Measurements from ENCODE around the gene ZACN.
"Not testable (repeated sequence)": the region's sequence is repeated elsewhere in the genome, so short reads cannot be mapped to it uniquely, and the experiment has no call there.

Gene ZACN

DNA sequence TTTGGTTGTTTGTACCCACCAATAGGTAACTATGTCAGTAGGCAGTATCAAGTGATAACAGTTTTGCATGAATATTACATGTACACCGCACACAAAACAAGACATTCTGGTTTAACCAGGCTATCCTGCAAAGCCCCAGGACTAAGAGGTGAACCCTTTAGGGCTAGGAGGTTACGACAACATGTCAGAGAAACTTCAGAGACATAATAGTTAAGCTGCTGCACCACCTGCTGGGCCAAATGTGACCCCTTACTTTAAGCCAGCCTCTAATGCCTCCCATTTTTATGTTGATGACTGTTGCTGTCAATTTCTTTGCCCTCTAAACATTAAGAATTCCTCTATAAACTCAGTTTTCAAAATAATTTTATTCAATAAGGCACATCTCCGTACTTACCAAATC, 22.1 kb upstream of the ZACN start:
- H3K4me3 ChIP-seq (ENCODE audit: low read depth, low read length): no peak overlapping the region
- peaks cover 88% of the 10 kb centered on the region for H3K36me3 ChIP-seq (ENCODE audit: control insufficient read depth, insufficient read depth, low read length)
- no peaks in the 10 kb centered on the region for H3K9me3 ChIP-seq (ENCODE audit: control insufficient read depth, insufficient read depth, low read depth, low read length)
- no peak overlapping the region for H3K27ac ChIP-seq (ENCODE audit: low read depth, low read length)
- H3K27me3 ChIP-seq (ENCODE audit: control insufficient read depth, insufficient read depth, low read length): no peaks in the 10 kb centered on the region
- no peak overlapping the region for H3K9ac ChIP-seq (ENCODE audit: low read length)
- 0 out of 2 replicates have a peak, but pooled peaks cover 3% of the 10 kb centered on the region for H3K4me1 ChIP-seq (ENCODE audit: control insufficient read depth, insufficient read depth, low read length)

GRCh38 chr17:76058264-76058663, 20.7 kb upstream of the ZACN start:
- H3K4me3 ChIP-seq (ENCODE audit: low read depth, low read length); H3K4me1 ChIP-seq (ENCODE audit: control insufficient read depth, insufficient read depth, low read length); H3K9ac ChIP-seq (ENCODE audit: low read length); H3K27ac ChIP-seq (ENCODE audit: low read depth, low read length); H3K27me3 ChIP-seq (ENCODE audit: control insufficient read depth, insufficient read depth, low read length); H3K9me3 ChIP-seq (ENCODE audit: control insufficient read depth, insufficient read depth, low read depth, low read length): not testable (repeated sequence)
- peaks cover 87% of the 10 kb centered on the region for H3K36me3 ChIP-seq (ENCODE audit: control insufficient read depth, insufficient read depth, low read length)

- Histone ChIP-seq H3K4me3 (ENCODE audit: low read depth, low read length) (no peak overlapping the region), H3K4me1 (ENCODE audit: control insufficient read depth, insufficient read depth, low read length) (no peaks in the 10 kb centered on the region), H3K27me3 (ENCODE audit: control insufficient read depth, insufficient read depth, low read length) (no peaks in the 10 kb centered on the region), H3K9me3 (ENCODE audit: control insufficient read depth, insufficient read depth, low read depth, low read length) (no peaks in the 10 kb centered on the region), H3K9ac (ENCODE audit: low read length) (no peak overlapping the region), H3K27ac (ENCODE audit: low read depth, low read length) (no peak overlapping the region), H3K36me3 (ENCODE audit: control insufficient read depth, insufficient read depth, low read length) (peaks cover 86% of the 10 kb centered on the region)
Observed at GRCh38 chr17:76063875-76064546, 15.0 kb upstream of the ZACN start.

- Histone ChIP-seq H3K4me3 (ENCODE audit: low read depth, low read length) (no peak overlapping the region), H3K9ac (ENCODE audit: low read length) (no peak overlapping the region), H3K27me3 (ENCODE audit: control insufficient read depth, insufficient read depth, low read length) (no peaks in the 10 kb centered on the region), H3K4me1 (ENCODE audit: control insufficient read depth, insufficient read depth, low read length) (peaks cover 2% of the 10 kb centered on the region; the same call in 1 of the 2 replicates), H3K9me3 (ENCODE audit: control insufficient read depth, insufficient read depth, low read depth, low read length) (no peaks in the 10 kb centered on the region), H3K27ac (ENCODE audit: low read depth, low read length) (no peak overlapping the region), H3K36me3 (ENCODE audit: control insufficient read depth, insufficient read depth, low read length) (peaks cover 70% of the 10 kb centered on the region)
Observed at GRCh38 chr17:76065775-76066174, 13.2 kb upstream of the ZACN start.

GRCh38 chr17:76071531-76072147, 7.3 kb upstream of the ZACN start:
- H3K27ac ChIP-seq (ENCODE audit: low read depth, low read length): peak overlapping the region; percentile 74; the same call in 1 of the 2 replicates
- H3K9me3 ChIP-seq (ENCODE audit: control insufficient read depth, insufficient read depth, low read depth, low read length): no peaks in the 10 kb centered on the region
- peaks cover 27% of the 10 kb centered on the region for H3K4me1 ChIP-seq (ENCODE audit: control insufficient read depth, insufficient read depth, low read length)
- peak overlapping the region; percentile 87 for H3K9ac ChIP-seq (ENCODE audit: low read length)
- H3K4me3 ChIP-seq (ENCODE audit: low read depth, low read length): peak overlapping the region; percentile 90
- H3K36me3 ChIP-seq (ENCODE audit: control insufficient read depth, insufficient read depth, low read length): peaks cover 19% of the 10 kb centered on the region
- H3K27me3 ChIP-seq (ENCODE audit: control insufficient read depth, insufficient read depth, low read length): peaks cover 37% of the 10 kb centered on the region

DNA sequence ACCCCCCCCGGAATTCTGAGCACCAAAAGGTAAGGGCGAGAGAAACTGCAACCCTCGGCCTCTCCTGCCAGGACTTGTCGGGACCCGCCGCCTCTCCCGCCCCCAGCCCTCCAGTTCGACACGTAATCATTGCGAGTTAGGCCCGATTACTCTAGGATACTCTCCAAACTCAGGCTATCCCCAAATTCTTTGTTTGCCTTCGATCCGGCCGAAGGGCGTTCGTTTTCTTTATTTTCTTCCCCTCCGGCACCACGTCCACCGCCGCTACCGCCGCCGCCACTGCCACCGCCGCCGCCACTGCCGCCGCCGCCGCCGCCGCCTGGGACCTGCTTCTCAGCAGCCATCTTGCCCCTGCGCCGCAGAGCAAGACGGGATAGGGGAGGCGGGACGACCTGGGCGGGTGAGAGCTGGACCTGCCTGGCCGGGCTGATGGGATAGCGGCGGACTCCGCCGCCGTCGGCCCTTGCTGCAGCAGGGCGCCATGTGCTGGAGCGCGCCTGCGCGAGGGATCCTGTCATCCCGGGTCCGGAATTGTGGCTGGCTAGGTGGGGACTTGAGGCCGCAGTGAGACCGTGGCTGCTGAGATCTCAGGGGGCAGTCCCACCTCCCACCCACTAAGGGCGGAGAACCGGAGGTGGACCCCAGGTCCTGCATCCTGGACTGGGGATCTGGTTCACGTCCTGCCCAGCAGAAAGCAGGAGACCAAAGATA, 6.7 kb upstream of the ZACN start, which contains the start of gene SRP68:
Gene SRP68 (minus strand): TSS at position 370 of the 711 bp plus-strand sequence. CDS start 26 bp downstream, at position 344.
- Histone ChIP-seq H3K27ac (ENCODE audit: low read depth, low read length) (peak within 1 kb of the TSS; percentile 74; the same call in 1 of the 2 replicates), H3K9me3 (ENCODE audit: control insufficient read depth, insufficient read depth, low read depth, low read length) (no peaks in the 10 kb centered on the region), H3K36me3 (ENCODE audit: control insufficient read depth, insufficient read depth, low read length) (peaks cover 13% of the 10 kb centered on the region), H3K27me3 (ENCODE audit: control insufficient read depth, insufficient read depth, low read length) (peaks cover 44% of the 10 kb centered on the region), H3K4me1 (ENCODE audit: control insufficient read depth, insufficient read depth, low read length) (peaks cover 33% of the 10 kb centered on the region), H3K4me3 (ENCODE audit: low read depth, low read length) (peak within 1 kb of the TSS; percentile 90), H3K9ac (ENCODE audit: low read length) (peak within 1 kb of the TSS; percentile 87)

- H3K27me3 ChIP-seq (ENCODE audit: control insufficient read depth, insufficient read depth, low read length): peaks cover 67% of the 10 kb centered on the region
- H3K4me1 ChIP-seq (ENCODE audit: control insufficient read depth, insufficient read depth, low read length): peaks cover 43% of the 10 kb centered on the region
- H3K9me3 ChIP-seq (ENCODE audit: control insufficient read depth, insufficient read depth, low read depth, low read length): no peaks in the 10 kb centered on the region
- peak within 1 kb of the TSS; percentile 66 for H3K4me3 ChIP-seq (ENCODE audit: low read depth, low read length)
- H3K27ac ChIP-seq (ENCODE audit: low read depth, low read length): no peak within 1 kb of the TSS
- no peak within 1 kb of the TSS for H3K9ac ChIP-seq (ENCODE audit: low read length)
- no peaks in the 10 kb centered on the region for H3K36me3 ChIP-seq (ENCODE audit: control insufficient read depth, insufficient read depth, low read length)
Observed at GRCh38 chr17:76074390-76075363, 4.3 kb upstream of the ZACN start, which contains the start of gene GALR2. TSS of gene GALR2 (plus strand) at chr17:76074781. CDS start at chr17:76074884, 103 bp downstream.

- no peaks in the 10 kb centered on the region for H3K36me3 ChIP-seq (ENCODE audit: control insufficient read depth, insufficient read depth, low read length)
- H3K27me3 ChIP-seq (ENCODE audit: control insufficient read depth, insufficient read depth, low read length): peaks cover 73% of the 10 kb centered on the region
- H3K4me3 ChIP-seq (ENCODE audit: low read depth, low read length): peak overlapping the region; percentile 66
- H3K9ac ChIP-seq (ENCODE audit: low read length): no peak overlapping the region
- H3K4me1 ChIP-seq (ENCODE audit: control insufficient read depth, insufficient read depth, low read length): peaks cover 52% of the 10 kb centered on the region
- H3K27ac ChIP-seq (ENCODE audit: low read depth, low read length): no peak overlapping the region
- no peaks in the 10 kb centered on the region for H3K9me3 ChIP-seq (ENCODE audit: control insufficient read depth, insufficient read depth, low read depth, low read length)
Observed at GRCh38 chr17:76075364-76076145, 3.4 kb upstream of the ZACN start.

- no peak overlapping the region for H3K9ac ChIP-seq (ENCODE audit: low read length)
- no peaks in the 10 kb centered on the region for H3K36me3 ChIP-seq (ENCODE audit: control insufficient read depth, insufficient read depth, low read length)
- H3K4me3 ChIP-seq (ENCODE audit: low read depth, low read length): peak overlapping the region; percentile 66
- H3K9me3 ChIP-seq (ENCODE audit: control insufficient read depth, insufficient read depth, low read depth, low read length): no peaks in the 10 kb centered on the region
- H3K27ac ChIP-seq (ENCODE audit: low read depth, low read length): no peak overlapping the region
- peaks cover 73% of the 10 kb centered on the region for H3K27me3 ChIP-seq (ENCODE audit: control insufficient read depth, insufficient read depth, low read length)
- peaks cover 51% of the 10 kb centered on the region for H3K4me1 ChIP-seq (ENCODE audit: control insufficient read depth, insufficient read depth, low read length)
Observed at GRCh38 chr17:76076146-76076764, 2.7 kb upstream of the ZACN start.
